ENCODE data around the gene FITM1. TPM values are rescaled to one million over a fixed set of nuclear protein-coding genes. Genes with fewer than 3 reads are reported as not detected.
"Not testable (repeated sequence)": the region's sequence is repeated elsewhere in the genome, so short reads cannot be mapped to it uniquely, and the experiment has no call there.

Gene FITM1
- total RNA-seq, 1 donor from 2014 or later: 0.81 TPM

DNA sequence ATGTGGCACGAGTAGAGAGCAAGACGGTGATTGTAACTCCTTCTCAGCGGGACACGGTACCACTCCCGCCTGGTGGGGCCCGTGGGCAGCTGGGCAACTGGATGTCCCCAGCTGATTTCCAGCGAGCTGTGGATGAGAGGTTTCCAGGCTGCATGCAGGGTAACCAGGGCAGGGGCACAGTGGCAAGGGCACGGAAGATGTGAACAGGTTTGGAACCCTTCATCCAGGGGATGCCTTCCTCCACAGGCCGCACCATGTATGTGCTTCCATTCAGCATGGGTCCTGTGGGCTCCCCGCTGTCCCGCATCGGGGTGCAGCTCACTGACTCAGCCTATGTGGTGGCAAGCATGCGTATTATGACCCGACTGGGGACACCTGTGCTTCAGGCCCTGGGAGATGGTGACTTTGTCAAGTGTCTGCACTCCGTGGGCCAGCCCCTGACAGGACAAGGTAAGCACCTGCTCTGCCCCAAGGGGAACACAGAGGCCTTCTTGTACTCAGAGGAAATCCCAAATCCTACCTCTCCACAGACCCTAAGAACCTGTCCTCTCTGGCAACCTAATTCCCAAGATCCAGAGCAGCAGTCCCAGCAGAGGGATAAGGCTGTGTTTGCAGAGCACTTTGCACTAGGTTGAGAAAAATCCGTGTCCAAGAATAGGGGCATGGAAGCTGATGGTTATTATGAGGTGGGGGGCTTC, 32.1 kb upstream of the FITM1 start:
- DNase-seq (ENCODE audit: low spot score): no peak

DNA sequence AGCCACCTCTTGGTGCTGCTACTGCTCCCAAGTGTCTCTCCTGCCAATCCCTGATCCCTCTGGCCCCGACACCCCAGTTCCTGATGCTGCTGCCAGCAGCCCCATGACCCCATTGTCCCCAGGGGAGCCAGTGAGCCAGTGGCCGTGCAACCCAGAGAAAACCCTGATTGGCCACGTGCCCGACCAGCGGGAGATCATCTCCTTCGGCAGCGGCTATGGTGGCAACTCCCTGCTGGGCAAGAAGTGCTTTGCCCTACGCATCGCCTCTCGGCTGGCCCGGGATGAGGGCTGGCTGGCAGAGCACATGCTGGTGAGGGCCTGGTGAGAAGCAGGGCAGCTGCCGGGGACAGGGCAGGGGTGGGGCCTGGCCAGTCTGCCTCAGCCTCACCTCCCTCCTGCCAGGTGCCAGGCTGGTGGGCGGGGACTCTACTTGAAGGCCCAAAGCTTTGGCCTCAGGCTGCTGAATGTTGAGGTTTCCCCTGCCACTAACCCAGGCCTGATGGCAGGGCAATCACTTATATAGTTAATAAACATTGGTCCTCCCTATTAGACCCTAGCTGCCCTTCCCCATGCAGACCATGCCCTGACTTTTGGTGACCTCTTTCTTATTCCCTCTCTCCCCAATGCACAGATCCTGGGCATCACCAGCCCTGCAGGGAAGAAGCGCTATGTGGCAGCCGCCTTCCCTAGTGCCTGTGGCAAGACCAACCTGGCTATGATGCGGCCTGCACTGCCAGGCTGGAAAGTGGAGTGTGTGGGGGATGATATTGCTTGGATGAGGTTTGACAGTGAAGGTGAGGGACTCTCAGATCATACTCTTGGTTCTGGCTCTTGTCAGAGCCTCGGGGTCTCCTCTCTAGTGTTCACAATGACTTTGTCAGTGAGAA, 31.3 kb upstream of the FITM1 start:
- no peak for DNase-seq (ENCODE audit: low spot score)

- DNase-seq (ENCODE audit: low spot score): no peak
Measured at GRCh38 chr14:24100197-24100981, 30.1 kb upstream of the FITM1 start.

- no peak for DNase-seq (ENCODE audit: low spot score)
Measured at GRCh38 chr14:24100982-24101494, 29.4 kb upstream of the FITM1 start.

- DNase-seq (ENCODE audit: low spot score): no peak
Measured at GRCh38 chr14:24102357-24103048, 28.0 kb upstream of the FITM1 start.

DNA sequence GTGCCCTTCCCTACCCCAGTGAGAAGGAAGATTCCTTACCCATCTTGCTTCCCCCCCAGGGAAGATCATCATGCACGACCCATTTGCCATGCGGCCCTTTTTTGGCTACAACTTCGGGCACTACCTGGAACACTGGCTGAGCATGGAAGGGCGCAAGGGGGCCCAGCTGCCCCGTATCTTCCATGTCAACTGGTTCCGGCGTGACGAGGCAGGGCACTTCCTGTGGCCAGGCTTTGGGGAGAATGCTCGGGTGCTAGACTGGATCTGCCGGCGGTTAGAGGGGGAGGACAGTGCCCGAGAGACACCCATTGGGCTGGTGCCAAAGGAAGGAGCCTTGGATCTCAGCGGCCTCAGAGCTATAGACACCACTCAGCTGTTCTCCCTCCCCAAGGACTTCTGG, 27.0 kb upstream of the FITM1 start:
- DNase-seq (ENCODE audit: low spot score): no peak

GRCh38 chr14:24105609-24106239, 24.7 kb upstream of the FITM1 start:
- not testable (repeated sequence) for DNase-seq (ENCODE audit: low spot score)

- no peak for DNase-seq (ENCODE audit: low spot score)
Measured at GRCh38 chr14:24106672-24107271, 23.7 kb upstream of the FITM1 start.

DNA sequence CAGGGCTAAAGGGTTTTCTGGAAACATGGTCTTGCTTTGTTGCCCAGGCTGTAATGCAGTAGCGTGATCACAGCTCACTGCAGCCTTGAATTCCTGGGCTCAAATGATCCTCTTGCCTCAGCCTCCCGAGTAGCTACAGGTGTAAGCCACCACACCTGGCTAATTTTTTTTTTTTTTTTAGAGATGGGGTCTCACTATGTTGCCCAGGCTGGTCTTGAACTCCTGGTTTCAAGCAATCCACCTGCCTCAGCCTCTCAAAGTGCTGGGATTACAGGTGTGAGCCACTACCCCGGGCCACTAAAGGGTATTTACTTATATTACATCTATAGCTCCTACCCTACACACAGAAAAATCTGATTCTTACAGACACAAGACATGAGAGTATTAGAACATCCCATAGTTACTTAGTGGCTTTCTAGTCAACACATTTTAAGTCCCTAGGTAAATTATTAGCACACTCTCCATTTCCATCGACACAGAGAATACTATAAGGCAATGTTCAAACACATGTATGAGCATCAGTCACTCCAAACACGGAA, 22.1 kb upstream of the FITM1 start:
- no peak for DNase-seq (ENCODE audit: low spot score)

GRCh38 chr14:24110060-24110459, 20.4 kb upstream of the FITM1 start:
- no peak for DNase-seq (ENCODE audit: low spot score)

GRCh38 chr14:24110523-24110922, 19.9 kb upstream of the FITM1 start:
- DNase-seq (ENCODE audit: low spot score): no peak

DNA sequence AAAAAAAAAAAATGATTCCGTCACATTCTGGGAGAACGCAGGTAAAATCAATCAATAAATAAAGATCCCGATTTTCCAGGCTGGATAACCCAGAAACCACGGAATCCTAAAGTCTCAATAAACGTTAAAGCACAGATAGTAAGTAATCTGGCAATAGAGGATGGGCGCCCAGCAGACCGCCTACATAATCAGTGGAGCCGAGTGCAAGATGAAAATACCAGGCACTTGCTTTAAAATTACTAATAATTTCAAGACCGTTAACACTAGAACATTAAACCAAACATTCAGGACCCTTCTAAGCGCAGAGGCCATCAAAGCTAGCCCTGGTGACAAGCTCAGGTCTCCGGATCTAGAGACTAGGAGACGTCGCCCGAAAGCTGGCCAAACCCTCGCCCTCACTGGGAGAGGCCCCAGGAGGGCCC, 17.1 kb upstream of the FITM1 start:
- DNase-seq (ENCODE audit: low spot score): no peak

DNA sequence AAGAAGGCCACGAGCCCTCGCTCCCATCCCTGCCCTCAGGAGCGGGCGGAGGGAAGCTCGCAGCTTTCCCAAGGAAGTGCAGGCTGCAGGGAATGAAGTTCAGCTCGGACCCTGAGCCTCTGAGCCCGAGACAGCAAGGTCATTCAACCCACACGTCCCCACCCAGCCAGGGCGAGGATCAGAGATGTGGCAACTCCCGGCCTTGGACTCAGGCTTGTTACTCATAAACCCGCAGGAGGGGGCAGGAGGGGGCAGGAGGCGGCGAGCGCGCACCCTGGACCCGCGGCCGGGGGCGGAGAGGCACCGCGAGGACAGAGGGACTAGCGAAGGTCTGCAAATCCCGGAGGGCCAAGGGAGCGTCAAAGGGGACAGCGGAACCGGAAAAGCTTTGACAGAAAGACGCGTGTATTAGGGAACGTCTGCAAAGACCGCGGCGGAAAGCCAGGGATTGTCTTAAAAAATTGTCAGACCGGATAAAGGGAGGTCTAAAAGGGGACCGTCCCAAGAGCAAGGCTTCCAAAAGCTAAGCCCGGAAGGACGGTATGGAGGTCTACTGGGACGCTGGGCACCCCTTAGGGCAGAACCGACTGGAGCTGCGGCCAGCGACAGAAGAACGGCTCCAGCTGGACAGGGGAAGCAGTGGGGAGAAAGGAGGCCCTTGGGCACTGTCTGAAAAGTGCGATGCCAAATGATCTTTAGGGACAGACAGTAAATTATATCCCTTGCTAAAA, 16.5 kb upstream of the FITM1 start:
- peak; percentile 87 for DNase-seq (ENCODE audit: low spot score)

DNA sequence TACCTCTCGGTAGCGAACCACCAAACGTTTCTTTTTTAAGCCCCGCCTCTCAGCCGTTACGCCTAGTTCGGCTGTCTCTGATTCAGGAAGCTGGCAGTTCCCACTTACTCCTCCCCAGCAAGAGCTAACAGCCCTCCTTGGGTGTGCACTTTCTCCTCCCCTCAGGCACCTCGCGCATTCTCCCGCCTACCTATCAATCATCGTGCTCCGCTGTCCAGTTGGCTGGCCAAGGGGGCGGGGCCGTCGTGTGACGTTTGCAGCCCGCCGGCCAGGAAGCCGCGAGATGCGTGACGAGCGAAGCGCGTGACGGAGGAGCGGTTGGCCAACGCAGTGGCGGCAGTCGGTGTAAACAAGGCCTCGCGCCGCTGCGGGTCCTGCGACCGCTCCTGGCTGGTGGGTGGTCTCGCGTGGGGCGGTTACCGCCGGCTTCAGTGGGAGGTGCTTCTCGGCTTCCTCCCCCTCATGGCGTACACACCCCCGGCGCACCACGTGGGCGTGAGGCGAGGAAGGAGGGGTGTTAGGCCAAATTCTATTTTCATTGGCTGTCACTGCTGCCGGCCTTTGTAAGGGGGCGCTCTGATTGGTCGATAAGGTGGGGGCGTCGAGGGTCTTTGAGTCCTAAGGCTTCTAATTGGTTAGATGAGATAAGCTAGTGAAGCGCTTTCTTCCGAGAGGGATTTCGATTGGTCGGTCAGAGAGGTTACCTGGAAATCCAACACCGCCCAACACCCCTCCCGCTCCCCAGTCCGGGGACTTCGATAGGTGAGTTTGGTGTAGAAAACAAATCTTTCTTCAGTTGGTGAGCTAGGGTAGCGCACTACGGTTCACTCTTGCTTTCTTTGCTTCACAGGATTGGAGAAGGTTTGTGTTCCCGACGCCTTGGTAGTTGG, 15.7 kb upstream of the FITM1 start, which contains the start of the genes DCAF11 and NRL:
DCAF11 (plus strand) TSS at position 246 of the 890 bp plus-strand sequence. CDS start 818 bp downstream, outside the sequence.
NRL (minus strand) TSS at position 418 of the 890 bp plus-strand sequence. CDS start 32,101 bp downstream, outside the sequence.
- peak; percentile 99 for DNase-seq (ENCODE audit: low spot score)

- DNase-seq (ENCODE audit: low spot score): no peak
Measured at GRCh38 chr14:24115422-24116127, 14.9 kb upstream of the FITM1 start.

- no peak for DNase-seq (ENCODE audit: low spot score)
Measured at GRCh38 chr14:24116128-24116814, 14.2 kb upstream of the FITM1 start.

DNA sequence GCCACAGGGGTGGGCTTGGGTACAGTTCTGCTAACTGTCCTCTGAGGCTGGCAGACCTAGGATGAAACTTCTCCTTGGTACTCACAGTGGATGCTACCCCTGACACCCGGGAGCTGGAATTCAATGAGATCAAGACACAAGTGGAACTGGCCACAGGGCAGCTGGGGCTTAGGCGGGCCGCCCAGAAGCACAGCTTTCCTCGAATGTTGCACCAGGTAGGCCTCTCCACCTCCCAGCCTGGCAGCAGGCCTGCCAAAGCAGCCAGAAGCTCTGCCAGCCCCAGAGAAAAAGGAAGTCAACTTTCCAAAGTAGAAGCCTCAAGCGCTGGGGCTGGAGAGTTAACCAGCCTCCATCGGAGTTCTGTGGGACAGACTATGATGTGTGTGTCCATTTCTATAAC, 13.3 kb upstream of the FITM1 start:
- DNase-seq (ENCODE audit: low spot score): no peak

Measured in mucosa of gallbladder (tissue), 1 donor.